Measurements from ENCODE around the gene ATP1B1. TPM values are rescaled to one million over a fixed set of nuclear protein-coding genes. Genes with fewer than 3 reads are reported as not detected.

ATP1B1 gene
- total RNA-seq, 1 donor from 2014 or later = 6.0 TPM

DNA sequence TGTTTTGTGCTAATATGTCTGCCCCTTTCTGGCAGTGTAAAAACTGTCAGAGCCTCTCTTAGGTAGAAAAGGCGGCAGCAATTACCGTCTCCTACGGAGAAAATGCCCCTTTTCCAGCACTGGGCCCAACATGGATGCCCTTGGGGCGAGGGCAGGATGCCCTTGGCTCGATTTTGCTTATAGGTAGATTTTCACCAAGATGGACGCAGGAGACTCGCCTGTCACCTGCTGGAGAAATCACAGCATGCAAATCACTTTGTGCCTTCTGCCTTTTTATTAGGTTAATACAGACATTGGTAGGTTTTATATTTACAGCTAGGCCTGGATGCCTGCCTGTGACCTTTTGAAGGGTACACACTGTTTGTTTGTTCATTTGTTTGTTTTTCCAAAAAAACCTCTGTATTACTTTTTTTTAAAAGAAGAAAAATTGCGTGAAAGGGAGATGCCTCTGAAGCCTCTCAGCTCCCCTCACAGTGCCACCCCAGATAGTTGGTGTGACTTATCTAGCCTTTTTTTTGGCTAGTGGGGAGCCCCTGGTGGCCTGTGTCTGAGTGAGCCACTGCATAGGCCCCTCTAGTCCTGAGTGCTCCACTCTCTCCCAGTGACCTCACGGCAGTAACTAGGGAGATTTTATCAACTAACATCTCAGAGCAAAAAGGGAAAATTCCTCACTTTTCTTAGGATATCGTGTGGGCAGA, 2.5 kb downstream of the ATP1B1 start:
- no peak for TF ChIP-seq CTCF (IDR thresholded peaks at IDR 0.05; ENCODE audit: unreplicated experiment)
- DNase-seq (ENCODE audit: low spot score) = no peak
- peaks cover 26% of the 10 kb centered on the region for H3K4me1 Mint-ChIP-seq (ENCODE audit: unreplicated experiment)
- H3K4me3 Mint-ChIP-seq (ENCODE audit: unreplicated experiment) = no peak overlapping the region
- H3K36me3 Mint-ChIP-seq (ENCODE audit: low read depth, unreplicated experiment) = peaks cover 3% of the 10 kb centered on the region
- no peaks in the 10 kb centered on the region for H3K9me3 Mint-ChIP-seq (ENCODE audit: unreplicated experiment)
- peaks cover 8% of the 10 kb centered on the region for H3K27me3 Mint-ChIP-seq (ENCODE audit: unreplicated experiment)
- peak overlapping the region; percentile 84 for H3K27ac Mint-ChIP-seq (ENCODE audit: unreplicated experiment)

- Mint-ChIP-seq H3K27me3 (ENCODE audit: unreplicated experiment) (peaks cover 6% of the 10 kb centered on the region), H3K36me3 (ENCODE audit: low read depth, unreplicated experiment) (peaks cover under 1% of the 10 kb centered on the region), H3K27ac (ENCODE audit: unreplicated experiment) (peak overlapping the region; percentile 84), H3K4me1 (ENCODE audit: unreplicated experiment) (peaks cover 26% of the 10 kb centered on the region), H3K9me3 (ENCODE audit: unreplicated experiment) (no peaks in the 10 kb centered on the region), H3K4me3 (ENCODE audit: unreplicated experiment) (no peak overlapping the region)
- DNase-seq (ENCODE audit: low spot score) = no peak
- no peak for TF ChIP-seq CTCF (IDR thresholded peaks at IDR 0.05; ENCODE audit: unreplicated experiment)
Measured at GRCh38 chr1:169109561-169110134, 3.2 kb downstream of the ATP1B1 start.

GRCh38 chr1:169110236-169110635, 3.7 kb downstream of the ATP1B1 start:
- no peak for DNase-seq (ENCODE audit: low spot score)
- no peak for TF ChIP-seq CTCF (IDR thresholded peaks at IDR 0.05; ENCODE audit: unreplicated experiment)
- Mint-ChIP-seq H3K4me3 (ENCODE audit: unreplicated experiment) (no peak overlapping the region), H3K27ac (ENCODE audit: unreplicated experiment) (peak overlapping the region; percentile 48), H3K4me1 (ENCODE audit: unreplicated experiment) (peaks cover 26% of the 10 kb centered on the region), H3K27me3 (ENCODE audit: unreplicated experiment) (peaks cover 5% of the 10 kb centered on the region), H3K9me3 (ENCODE audit: unreplicated experiment) (no peaks in the 10 kb centered on the region), H3K36me3 (ENCODE audit: low read depth, unreplicated experiment) (no peaks in the 10 kb centered on the region)

DNA sequence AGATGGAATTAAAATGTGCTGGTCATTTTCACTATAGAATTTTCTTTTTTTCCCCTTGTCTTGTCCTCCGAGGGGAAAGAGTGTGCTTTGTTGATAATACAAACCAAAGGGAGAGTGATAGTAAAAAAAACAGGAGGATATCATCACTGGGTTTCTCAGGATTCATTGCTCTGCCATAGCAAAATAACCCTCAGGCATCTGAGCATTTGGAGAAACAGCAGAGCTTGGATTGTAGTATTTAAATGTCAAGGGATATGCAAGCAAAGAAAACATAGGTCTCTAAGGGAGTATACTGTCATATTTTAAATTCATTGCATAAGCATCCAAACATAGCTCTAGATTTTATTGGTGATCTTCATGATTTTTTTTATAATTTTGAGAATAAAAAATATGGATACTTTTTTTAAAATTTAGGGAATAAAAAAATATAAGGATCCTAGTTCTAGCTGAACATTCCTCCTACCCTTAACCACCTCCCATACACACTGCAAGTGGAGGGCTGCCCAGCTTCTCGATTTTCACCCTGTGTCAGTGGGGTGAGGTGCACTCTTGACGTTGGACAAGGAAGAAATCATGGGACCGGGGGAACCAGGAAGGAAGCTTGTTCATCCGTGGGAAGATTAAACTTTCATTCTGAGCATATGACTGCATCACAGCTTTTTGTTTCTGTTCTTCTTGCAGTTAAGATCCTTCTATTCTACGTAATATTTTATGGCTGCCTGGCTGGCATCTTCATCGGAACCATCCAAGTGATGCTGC, 4.4 kb downstream of the ATP1B1 start:
- H3K4me1 Mint-ChIP-seq (ENCODE audit: unreplicated experiment) = peaks cover 26% of the 10 kb centered on the region
- H3K27me3 Mint-ChIP-seq (ENCODE audit: unreplicated experiment) = peaks cover 5% of the 10 kb centered on the region
- no peak overlapping the region for H3K27ac Mint-ChIP-seq (ENCODE audit: unreplicated experiment)

More for the DNA sequence above, 4.4 kb downstream of the ATP1B1 start:
- H3K4me3 Mint-ChIP-seq (ENCODE audit: unreplicated experiment) = no peak overlapping the region
- H3K9me3 Mint-ChIP-seq (ENCODE audit: unreplicated experiment) = no peaks in the 10 kb centered on the region
- no peak for DNase-seq (ENCODE audit: low spot score)
- no peak for TF ChIP-seq CTCF (IDR thresholded peaks at IDR 0.05; ENCODE audit: unreplicated experiment)
- no peaks in the 10 kb centered on the region for H3K36me3 Mint-ChIP-seq (ENCODE audit: low read depth, unreplicated experiment)

Measured in endothelial cell (in vitro differentiated cells).